GM12874 (cell line): ENCODE data around the gene GMDS.

ENCODE experiments used
- TF ChIP-seq, protein P1 (sequence below): IDR thresholded peaks from 2 replicates; pipeline ENCODE4 v1.5.1; 2011; ENCODE audit warnings: low read depth, mild to moderate bottlenecking, control low read depth, low read length, moderate library complexity; ENCODE audit not compliant: insufficient read depth

GMDS gene

DNA sequence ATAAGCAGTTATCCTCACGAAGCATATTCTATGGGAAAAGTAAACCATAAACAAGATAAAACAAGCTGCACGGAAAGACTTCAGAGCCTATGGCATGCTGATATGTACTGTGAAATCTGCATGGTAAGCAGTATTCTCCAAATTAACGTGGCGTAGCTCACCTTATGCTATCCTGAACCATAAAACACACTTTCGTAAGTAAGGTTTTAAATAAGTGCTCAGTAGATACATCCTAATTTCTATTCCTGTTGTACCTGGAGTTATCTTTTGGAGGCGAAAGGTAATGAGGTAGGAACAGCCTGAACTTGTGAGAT is 208.7 kb downstream of the GMDS start:
- TF ChIP-seq, protein P1, sequence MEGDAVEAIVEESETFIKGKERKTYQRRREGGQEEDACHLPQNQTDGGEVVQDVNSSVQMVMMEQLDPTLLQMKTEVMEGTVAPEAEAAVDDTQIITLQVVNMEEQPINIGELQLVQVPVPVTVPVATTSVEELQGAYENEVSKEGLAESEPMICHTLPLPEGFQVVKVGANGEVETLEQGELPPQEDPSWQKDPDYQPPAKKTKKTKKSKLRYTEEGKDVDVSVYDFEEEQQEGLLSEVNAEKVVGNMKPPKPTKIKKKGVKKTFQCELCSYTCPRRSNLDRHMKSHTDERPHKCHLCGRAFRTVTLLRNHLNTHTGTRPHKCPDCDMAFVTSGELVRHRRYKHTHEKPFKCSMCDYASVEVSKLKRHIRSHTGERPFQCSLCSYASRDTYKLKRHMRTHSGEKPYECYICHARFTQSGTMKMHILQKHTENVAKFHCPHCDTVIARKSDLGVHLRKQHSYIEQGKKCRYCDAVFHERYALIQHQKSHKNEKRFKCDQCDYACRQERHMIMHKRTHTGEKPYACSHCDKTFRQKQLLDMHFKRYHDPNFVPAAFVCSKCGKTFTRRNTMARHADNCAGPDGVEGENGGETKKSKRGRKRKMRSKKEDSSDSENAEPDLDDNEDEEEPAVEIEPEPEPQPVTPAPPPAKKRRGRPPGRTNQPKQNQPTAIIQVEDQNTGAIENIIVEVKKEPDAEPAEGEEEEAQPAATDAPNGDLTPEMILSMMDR: no peak

DNA sequence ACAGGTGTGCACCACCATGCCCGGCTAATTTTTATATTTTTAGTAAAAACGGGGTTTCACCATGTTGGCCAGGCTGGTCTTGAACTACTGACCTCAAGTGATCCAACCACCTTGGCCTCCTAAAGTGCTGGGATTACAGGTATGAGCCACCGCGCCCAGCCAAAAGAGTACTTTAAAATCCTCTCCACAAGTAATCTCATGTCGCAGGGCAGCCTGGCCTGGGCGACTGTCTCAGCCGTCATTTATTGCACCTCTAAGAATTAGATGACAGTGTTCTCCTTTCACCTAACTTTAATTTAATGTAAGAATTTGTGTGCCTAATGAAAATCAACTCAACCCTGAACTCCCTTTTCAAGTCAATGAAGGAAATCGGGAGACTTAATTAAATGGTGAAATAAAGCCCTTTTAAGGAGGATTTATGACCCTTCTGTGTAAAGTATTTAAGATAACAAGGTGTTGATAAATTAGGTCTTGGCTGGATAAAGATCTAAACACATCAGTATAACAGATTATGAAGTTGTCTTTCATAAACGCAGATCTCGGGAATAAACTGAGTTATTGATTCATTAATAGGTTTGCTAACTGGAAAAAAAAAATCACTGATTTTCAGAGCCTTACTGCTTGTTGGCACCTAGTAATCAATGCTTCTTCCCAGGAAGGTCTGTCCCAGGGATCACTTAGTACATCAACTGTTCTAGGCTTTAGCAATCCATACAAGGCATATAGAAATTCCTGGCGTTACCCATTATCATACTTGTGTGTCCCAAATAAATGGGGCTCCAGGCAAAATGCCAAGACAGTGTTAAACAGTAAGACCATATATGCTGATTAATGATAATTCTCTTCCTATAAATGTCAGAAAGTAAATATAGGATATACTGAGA is 209.3 kb downstream of the GMDS start:
- TF ChIP-seq, protein P1: no peak

DNA sequence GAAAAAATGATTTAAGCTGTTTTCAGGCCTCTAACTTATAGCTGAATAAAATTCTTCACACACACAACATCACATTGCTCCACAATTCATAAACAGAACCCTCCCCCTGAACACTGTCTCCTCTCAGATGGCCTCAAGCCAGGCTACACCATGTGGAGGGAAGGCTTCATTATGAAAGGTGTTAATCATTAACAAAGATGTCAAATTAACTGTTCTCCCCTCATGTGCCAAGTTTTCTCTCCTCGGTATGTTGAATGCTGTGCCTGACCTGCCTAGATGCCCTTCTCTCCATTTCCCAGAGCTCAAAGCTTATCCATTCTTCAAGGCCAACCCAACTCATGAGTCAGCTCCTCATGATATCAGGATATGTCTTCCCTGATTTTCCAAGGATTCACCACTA is 210.4 kb downstream of the GMDS start:
- TF ChIP-seq, protein P1: no peak

GRCh38 chr6:2034256-2034655 is 211.1 kb downstream of the GMDS start:
- TF ChIP-seq, protein P1: no peak

DNA sequence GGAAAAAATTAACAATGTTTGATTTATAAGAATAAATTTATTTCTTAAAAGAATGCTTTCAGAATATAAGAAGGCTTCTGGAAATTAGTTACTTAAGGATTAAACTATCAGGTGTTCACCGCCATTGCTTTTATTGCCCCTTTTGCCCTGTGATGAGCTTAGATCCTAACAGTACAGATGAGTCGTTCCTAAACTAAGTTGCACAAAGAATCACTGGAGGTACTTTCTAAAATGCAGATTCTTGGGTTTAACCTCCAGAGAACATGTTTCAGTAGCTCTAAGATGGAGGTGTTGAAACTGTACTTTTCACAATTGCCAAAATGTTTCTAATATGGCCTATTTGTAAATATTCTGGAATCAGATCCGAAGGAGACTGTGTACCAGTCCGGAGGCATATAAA is 211.9 kb downstream of the GMDS start:
- TF ChIP-seq, protein P1: no peak

DNA sequence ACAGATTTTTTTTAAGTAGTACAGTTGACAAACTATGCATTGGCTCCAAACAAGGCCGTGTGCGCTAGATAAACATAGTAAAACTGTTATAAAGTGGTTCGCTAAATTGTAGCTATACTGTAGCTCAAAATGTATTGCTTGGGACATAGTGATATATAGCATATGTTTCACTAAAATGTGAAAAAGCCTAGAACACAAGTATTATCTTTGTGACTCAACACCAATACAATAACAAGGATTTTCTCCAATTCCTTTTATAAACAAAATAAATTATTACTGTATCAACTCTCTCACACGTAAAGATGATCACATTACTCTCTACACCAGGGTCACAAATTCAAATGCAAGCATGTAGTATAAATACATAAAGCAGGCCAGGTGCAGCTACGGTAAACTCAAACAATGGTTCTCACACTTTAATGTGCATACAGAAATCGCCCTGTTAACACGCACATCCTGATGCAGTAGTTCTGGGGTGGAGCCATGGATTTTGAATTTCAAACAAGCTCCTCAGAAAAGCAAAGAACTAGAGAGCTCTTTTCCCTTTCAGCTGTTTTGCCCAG is 214.6 kb downstream of the GMDS start:
- TF ChIP-seq, protein P1: no peak

DNA sequence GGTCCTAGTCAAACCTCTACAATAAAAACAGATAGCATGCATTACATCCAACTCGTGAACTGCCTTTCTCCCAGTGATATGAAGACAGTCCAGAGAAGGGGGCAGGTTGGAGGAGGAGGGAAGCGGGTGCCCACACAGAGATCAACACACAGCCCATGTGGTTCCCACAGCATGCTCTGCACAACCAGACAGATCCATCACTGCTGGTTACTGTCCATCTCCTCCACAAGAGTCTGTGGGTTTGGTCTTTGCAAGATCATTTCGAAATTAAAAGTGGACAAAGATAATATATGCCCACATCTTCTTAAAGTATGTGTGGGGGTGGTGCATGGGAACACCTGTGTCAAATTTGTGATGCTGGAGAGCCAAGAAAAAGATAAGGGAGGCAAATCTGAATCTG is 215.5 kb downstream of the GMDS start:
- TF ChIP-seq, protein P1: no peak
